Measurements from ENCODE around the gene EIF2B2. TPM values are rescaled to one million over a fixed set of nuclear protein-coding genes. Genes with fewer than 3 reads are reported as not detected.

Gene EIF2B2
- total RNA-seq, 1 experiment from 2014 or later: 139 TPM

DNA sequence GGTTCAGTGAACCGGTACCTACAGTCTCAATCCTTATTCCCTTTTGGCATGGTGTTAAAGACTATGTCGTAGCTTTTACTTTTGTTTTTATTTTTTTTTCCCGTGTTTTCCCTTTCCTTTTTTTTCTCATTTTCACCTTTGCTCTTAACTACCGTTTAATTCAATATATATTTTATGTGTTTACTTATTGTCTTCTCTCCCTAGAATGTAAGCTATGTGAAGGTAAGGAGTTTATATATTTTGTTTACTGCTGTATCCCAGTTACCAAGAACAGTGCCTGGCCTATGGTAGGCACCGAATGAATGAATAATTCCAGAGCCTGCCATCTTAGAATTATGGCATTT lies 48.8 kb downstream of the EIF2B2 start:
- intact Hi-C loops (cut with micrococcal nuclease; ENCODE audit: unreplicated experiment): loop anchor here (2.0 kb wide), 2 partner anchors 17 to 49 kb away; partner anchors contain the start of genes EIF2B2 and ZC2HC1C
- Histone ChIP-seq H3K27me3 (ENCODE audit: insufficient read depth, low read depth) (no peaks in the 10 kb centered on the region), H3K27ac (no peak overlapping the region), H3K4me3 (peak overlapping the region; percentile 82), H3K79me2 (ENCODE audit: low read depth) (peaks cover 25% of the 10 kb centered on the region), H3K36me3 (ENCODE audit: low read depth) (peaks cover 18% of the 10 kb centered on the region), H4K20me1 (ENCODE audit: insufficient read depth) (no peaks in the 10 kb centered on the region), H3K4me2 (peak overlapping the region; percentile 81), H3F3A (ENCODE audit: insufficient read depth, low read depth) (peaks cover 40% of the 10 kb centered on the region), H2AFZ (peak overlapping the region; percentile 94), H3K9me3 (ENCODE audit: insufficient read depth, low read depth) (no peaks in the 10 kb centered on the region), H3K9me2 (ENCODE audit: insufficient read depth) (no peaks in the 10 kb centered on the region), H3K4me1 (replicated peaks; ENCODE audit: insufficient read depth) (peaks cover 15% of the 10 kb centered on the region)
- peak in 1 of 2 experiments; percentile 38 for DNase-seq
- no TSS peak for BruUV-seq (replicated peaks)
- TF ChIP-seq EZH2 (IDR thresholded peaks at IDR 0.05; ENCODE audit: low read depth) (no peak), CTCF (conservative IDR thresholded peaks at IDR 0.05) (no peak)
- CTCF ChIA-PET: interaction anchor here (0.6 to 1.2 kb wide), 4 partner anchors 37 to 479 kb away, joined by 3 to 8 read pairs (median 4); no protein-coding TSS in a partner anchor
- POLR2A ChIA-PET (ENCODE audit: unreplicated experiment): interaction anchor here (0.6 to 0.7 kb wide), 2 partner anchors 10 to 500 kb away, joined by 3 to 9 read pairs; no protein-coding TSS in a partner anchor

DNA sequence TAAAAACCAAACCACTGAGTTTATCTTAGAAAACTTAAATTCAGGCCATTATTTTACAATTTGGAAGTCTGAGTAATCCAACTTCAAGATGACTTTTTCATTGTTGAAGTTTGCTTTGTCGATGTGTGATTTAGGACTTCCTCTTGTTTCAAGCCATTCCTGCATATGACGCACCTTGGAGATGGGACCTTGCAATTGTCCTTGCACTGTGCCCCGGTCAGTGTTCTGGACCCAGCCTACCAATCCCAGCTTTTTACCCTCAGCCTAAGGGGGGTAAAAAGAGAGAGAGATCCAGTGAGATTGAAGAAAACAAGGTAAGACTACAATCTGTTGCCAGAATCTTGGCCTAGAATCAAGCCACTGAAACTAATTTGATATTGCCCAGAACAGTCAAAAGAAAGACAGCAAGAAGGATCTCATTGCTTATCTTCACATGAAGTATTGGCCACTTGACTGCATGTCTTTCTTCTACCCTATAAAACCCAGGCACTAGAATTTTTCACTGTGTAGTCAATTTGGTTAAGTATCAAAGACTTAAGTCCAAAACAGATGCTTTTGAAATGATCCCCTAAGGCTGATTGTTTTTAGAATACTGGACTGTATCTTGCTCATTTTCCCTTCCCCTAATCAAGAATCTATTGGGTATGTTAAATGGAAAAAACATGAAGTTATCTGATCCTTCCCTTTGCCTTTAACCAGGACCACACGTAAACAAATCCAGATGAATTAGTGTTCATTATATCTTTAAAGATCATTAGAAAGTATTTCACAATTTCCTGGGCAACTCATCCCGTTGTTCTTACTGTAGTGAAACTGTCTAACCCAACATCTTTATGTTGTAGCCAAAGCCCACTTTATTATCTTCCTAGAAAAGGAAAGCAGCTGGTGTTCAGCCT lies 50.9 kb downstream of the EIF2B2 start:
- TF ChIP-seq CTCF (conservative IDR thresholded peaks at IDR 0.05): no peak
- ChIA-PET CTCF (no interaction called here), POLR2A (ENCODE audit: unreplicated experiment) (no interaction called here)
- no TSS peak for BruUV-seq (replicated peaks)
- Histone ChIP-seq H3F3A (ENCODE audit: insufficient read depth, low read depth) (peaks cover 40% of the 10 kb centered on the region), H3K9me3 (ENCODE audit: insufficient read depth, low read depth) (no peaks in the 10 kb centered on the region), H3K4me1 (replicated peaks; ENCODE audit: insufficient read depth) (peaks cover 15% of the 10 kb centered on the region), H3K27me3 (ENCODE audit: insufficient read depth, low read depth) (no peaks in the 10 kb centered on the region), H3K9me2 (ENCODE audit: insufficient read depth) (no peaks in the 10 kb centered on the region), H4K20me1 (ENCODE audit: insufficient read depth) (no peaks in the 10 kb centered on the region), H3K36me3 (ENCODE audit: low read depth) (peaks cover 19% of the 10 kb centered on the region), H3K79me2 (ENCODE audit: low read depth) (peaks cover 23% of the 10 kb centered on the region), H2AFZ (no peak overlapping the region), H3K4me2 (no peak overlapping the region), H3K4me3 (no peak overlapping the region), H3K27ac (no peak overlapping the region)
- intact Hi-C loops (cut with micrococcal nuclease; ENCODE audit: unreplicated experiment): no loop called here
- DNase-seq: peak in 1 of 2 experiments; percentile 29

- intact Hi-C loops (cut with micrococcal nuclease; ENCODE audit: unreplicated experiment): no loop called here
- H3K36me3 ChIP-seq (ENCODE audit: low read depth): peaks cover 14% of the 10 kb centered on the region
- H2AFZ ChIP-seq: no peak overlapping the region
- DNase-seq: peak in 1 of 2 experiments; percentile 11
- no peaks in the 10 kb centered on the region for H3K27me3 ChIP-seq (ENCODE audit: insufficient read depth, low read depth)
- peaks cover 15% of the 10 kb centered on the region for H3K4me1 ChIP-seq (replicated peaks; ENCODE audit: insufficient read depth)
- TF ChIP-seq EZH2 (IDR thresholded peaks at IDR 0.05; ENCODE audit: low read depth) (no peak), CTCF (conservative IDR thresholded peaks at IDR 0.05) (no peak)
- no peaks in the 10 kb centered on the region for H4K20me1 ChIP-seq (ENCODE audit: insufficient read depth)
- H3K4me2 ChIP-seq: no peak overlapping the region
- ChIA-PET POLR2A (ENCODE audit: unreplicated experiment) (no interaction called here), CTCF (no interaction called here)
- no peak overlapping the region for H3K27ac ChIP-seq
- peaks cover 40% of the 10 kb centered on the region for H3F3A ChIP-seq (ENCODE audit: insufficient read depth, low read depth)
- H3K9me3 ChIP-seq (ENCODE audit: insufficient read depth, low read depth): no peaks in the 10 kb centered on the region
- peaks cover 19% of the 10 kb centered on the region for H3K79me2 ChIP-seq (ENCODE audit: low read depth)
- BruUV-seq (replicated peaks): no TSS peak
- no peak overlapping the region for H3K4me3 ChIP-seq
- H3K9me2 ChIP-seq (ENCODE audit: insufficient read depth): no peaks in the 10 kb centered on the region
Measured at GRCh38 chr14:75054421-75054820, 51.7 kb downstream of the EIF2B2 start.

Measured in PC-9 (cell line).